ENCODE measurements around the gene CLDN24.

The CLDN24 gene

GRCh38 chr4:183342541-183343533, 20.6 kb upstream of the CLDN24 start:
- no peak for DNase-seq (ENCODE audit: extremely low spot score)
- no peak for TF ChIP-seq CTCF (IDR thresholded peaks at IDR 0.05; ENCODE audit: control extremely low read depth, extremely low read depth, low read depth, missing control alignments)
- POLR2A ChIA-PET, result no interaction called here
- CTCF ChIA-PET, result no interaction called here

GRCh38 chr4:183337833-183338232, 15.6 kb upstream of the CLDN24 start:
- CTCF ChIA-PET, result no interaction called here
- POLR2A ChIA-PET, result no interaction called here
- TF ChIP-seq CTCF (IDR thresholded peaks at IDR 0.05; ENCODE audit: control extremely low read depth, extremely low read depth, low read depth, missing control alignments), result no peak
- DNase-seq (ENCODE audit: extremely low spot score), result no peak

GRCh38 chr4:183337349-183337748, 15.1 kb upstream of the CLDN24 start:
- no peak for DNase-seq (ENCODE audit: extremely low spot score)

GRCh38 chr4:183335369-183335940, 13.2 kb upstream of the CLDN24 start:
- POLR2A ChIA-PET, result no interaction called here
- DNase-seq (ENCODE audit: extremely low spot score), result no peak

More at GRCh38 chr4:183337349-183337748, 15.1 kb upstream of the CLDN24 start:
- ChIA-PET CTCF (no interaction called here), POLR2A (no interaction called here)
- no peak for TF ChIP-seq CTCF (IDR thresholded peaks at IDR 0.05; ENCODE audit: control extremely low read depth, extremely low read depth, low read depth, missing control alignments)

GRCh38 chr4:183333983-183334382, 11.8 kb upstream of the CLDN24 start:
- no peak for TF ChIP-seq CTCF (IDR thresholded peaks at IDR 0.05; ENCODE audit: control extremely low read depth, extremely low read depth, low read depth, missing control alignments)
- no peak for DNase-seq (ENCODE audit: extremely low spot score)
- POLR2A ChIA-PET, result no interaction called here
- CTCF ChIA-PET, result no interaction called here

More at GRCh38 chr4:183335369-183335940, 13.2 kb upstream of the CLDN24 start:
- TF ChIP-seq CTCF (IDR thresholded peaks at IDR 0.05; ENCODE audit: control extremely low read depth, extremely low read depth, low read depth, missing control alignments), result no peak
- CTCF ChIA-PET, result no interaction called here

GRCh38 chr4:183333202-183333601, 11.0 kb upstream of the CLDN24 start:
- ChIA-PET CTCF (interaction anchor here (1.4 kb wide), 1 partner anchor 12 kb away, joined by 3 read pairs; no protein-coding TSS in a partner anchor), POLR2A (no interaction called here)
- DNase-seq (ENCODE audit: extremely low spot score), result no peak
- no peak for TF ChIP-seq CTCF (IDR thresholded peaks at IDR 0.05; ENCODE audit: control extremely low read depth, extremely low read depth, low read depth, missing control alignments)

Measured in GM10248 (cell line).